Sigmoid colon (tissue), 7 donors: ENCODE data around the gene AQR. TPM values are rescaled to one million over a fixed set of nuclear protein-coding genes. Genes with fewer than 3 reads are reported as not detected.

Source experiments
- DNase-seq: peaks from one replicate; pipeline ENCODE4 v3.0.0-alpha.2; 2019
- H3K27ac ChIP-seq, 4 donors: fragments of 200-600 bp; sonication (generic); one replicate each; pipeline ENCODE4 v1.5.1; 2016 to 2019; ENCODE audit warnings: mild to moderate bottlenecking in 1 of 4
- H3K27me3 ChIP-seq, 3 donors: fragments of 200-600 bp; sonication (generic); one replicate each; pipeline ENCODE4 v1.5.1; 2019; ENCODE audit warnings: mild to moderate bottlenecking in 1 of 3
- H3K36me3 ChIP-seq, 4 donors: fragments of 200-600 bp; sonication (generic); one replicate each; pipeline ENCODE4 v1.5.1; 2016 to 2019
- H3K4me1 ChIP-seq, 4 donors: fragments of 200-600 bp; sonication (generic); one replicate each; pipeline ENCODE4 v1.5.1; 2017 to 2019
- H3K4me3 ChIP-seq, 4 donors: fragments of 200-600 bp; sonication (generic); one replicate each; pipeline ENCODE4 v1.5.1; 2017 to 2019; ENCODE audit warnings: mild to moderate bottlenecking in 2 of 4, moderate library complexity in 1 of 4
- H3K9me3 ChIP-seq, 4 donors: fragments of 200-600 bp in 3 of 4; sonication (generic) in 3 of 4; one replicate each; pipeline versions ENCODE4 v1.5.1 to v1.6.1; 2013 to 2019
- EP300 ChIP-seq, 4 donors: sonication (generic); formaldehyde crosslinking; IDR thresholded peaks; one replicate each; pipeline ENCODE4 v1.6.1; 2017; ENCODE audit warnings: antibody characterized with exemption in 4 of 4
- POLR2A ChIP-seq, 2 donors: fragments of 450-650 bp; IDR thresholded peaks; one replicate each; pipeline ENCODE4 v1.6.1; 2016; ENCODE audit warnings: antibody characterized with exemption in 2 of 2, mild to moderate bottlenecking in 2 of 2, moderate library complexity in 2 of 2
- POLR2AphosphoS5 ChIP-seq, 4 donors: sonication (generic); formaldehyde crosslinking; IDR thresholded peaks; one replicate each; pipeline ENCODE4 v1.6.1; 2017; ENCODE audit warnings: antibody characterized with exemption in 4 of 4
- WGBS, 2 donors: extraction: QIAGEN DNeasy Blood & Tissue Kit; methylation state at CpG; one replicate each; pipeline ENCODE4 v1.1.7; 2013; 5-methylcytosine and 5-hydroxymethylcytosine counted together
- intact Hi-C: fragments of 100-400 bp; cut with DNase I; formaldehyde crosslinking; loops from one replicate; pipeline ENCODE4 v1.15.1; 2023
- polyA plus RNA-seq, 3 donors: library from polyadenylated mRNA; stranded (reverse); fragments of 200-250 nt; gene quantifications; one replicate each; pipeline ENCODE4 v1.2.3, GENCODE V29; 2013
- total RNA-seq, 4 donors: library from RNA; depleted of rRNA; stranded (reverse); fragments of >200 nt; gene quantifications; one replicate each; pipeline ENCODE4 v1.1.0, GENCODE V29; 2016
- TF ChIP-seq, protein P1 (sequence below), 4 experiments: fragments of 450-650 bp in 3 of 4; fragments of 200-600 bp in 1 of 4; IDR thresholded peaks; one replicate each; pipeline ENCODE4 v1.5.1; 2016 to 2019; ENCODE audit warnings: antibody characterized with exemption in 4 of 4, mild to moderate bottlenecking in 3 of 4, moderate library complexity in 2 of 4
- donor health status: healthy with polysubstance abuse.
- donor health status: Bipolar disorder and iron deficiency.
- donor health status: healthy.

The AQR gene
- total and polyA plus RNA-seq, 7 donors = 3.7 to 24.2 (median 17.4) TPM

DNA sequence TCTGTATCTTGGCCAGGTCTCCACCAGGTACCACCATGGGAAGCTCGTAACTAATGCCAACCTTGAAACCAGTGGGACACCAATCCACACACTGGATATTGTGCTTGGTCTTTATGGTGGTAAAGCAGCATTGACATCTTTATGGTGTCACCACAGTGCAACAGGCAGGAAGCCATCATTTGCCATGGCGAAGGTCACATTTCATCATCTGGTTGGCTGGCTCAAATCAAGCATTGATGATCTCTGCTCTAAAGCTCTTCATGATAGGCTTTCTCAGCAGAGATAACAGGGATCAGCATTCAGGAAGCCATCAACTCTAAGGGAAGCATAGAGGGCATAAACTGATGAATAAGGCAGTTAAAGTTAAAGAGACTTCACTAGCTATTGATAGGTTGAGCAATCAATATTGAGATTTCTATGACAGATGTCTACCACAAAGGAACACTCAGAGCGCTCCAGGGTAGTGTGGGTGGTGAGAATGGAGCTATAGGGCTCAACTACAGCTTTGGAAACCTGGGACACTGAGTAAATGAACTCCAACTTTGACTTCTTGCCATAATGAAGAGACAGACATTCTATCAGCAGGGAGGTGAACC, 120.1 kb downstream of the AQR start:
- TF ChIP-seq POLR2A (IDR thresholded peaks at IDR 0.05) (no peak), POLR2AphosphoS5 (IDR thresholded peaks at IDR 0.05) (no peak), EP300 (IDR thresholded peaks at IDR 0.05) (no peak)
- TF ChIP-seq, protein P1, sequence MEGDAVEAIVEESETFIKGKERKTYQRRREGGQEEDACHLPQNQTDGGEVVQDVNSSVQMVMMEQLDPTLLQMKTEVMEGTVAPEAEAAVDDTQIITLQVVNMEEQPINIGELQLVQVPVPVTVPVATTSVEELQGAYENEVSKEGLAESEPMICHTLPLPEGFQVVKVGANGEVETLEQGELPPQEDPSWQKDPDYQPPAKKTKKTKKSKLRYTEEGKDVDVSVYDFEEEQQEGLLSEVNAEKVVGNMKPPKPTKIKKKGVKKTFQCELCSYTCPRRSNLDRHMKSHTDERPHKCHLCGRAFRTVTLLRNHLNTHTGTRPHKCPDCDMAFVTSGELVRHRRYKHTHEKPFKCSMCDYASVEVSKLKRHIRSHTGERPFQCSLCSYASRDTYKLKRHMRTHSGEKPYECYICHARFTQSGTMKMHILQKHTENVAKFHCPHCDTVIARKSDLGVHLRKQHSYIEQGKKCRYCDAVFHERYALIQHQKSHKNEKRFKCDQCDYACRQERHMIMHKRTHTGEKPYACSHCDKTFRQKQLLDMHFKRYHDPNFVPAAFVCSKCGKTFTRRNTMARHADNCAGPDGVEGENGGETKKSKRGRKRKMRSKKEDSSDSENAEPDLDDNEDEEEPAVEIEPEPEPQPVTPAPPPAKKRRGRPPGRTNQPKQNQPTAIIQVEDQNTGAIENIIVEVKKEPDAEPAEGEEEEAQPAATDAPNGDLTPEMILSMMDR (IDR thresholded peaks at IDR 0.05) = no peak
- Histone ChIP-seq H3K27me3 (no peaks in the 10 kb centered on the region), H3K27ac (no peak overlapping the region), H3K4me3 (no peak overlapping the region), H3K36me3 (no peaks in the 10 kb centered on the region), H3K9me3 (no peaks in the 10 kb centered on the region), H3K4me1 (peaks cover 0 to 21% (median 10%) of the 10 kb centered on the region in 4 donors)
- intact Hi-C loops = no loop called here
- no peak for DNase-seq
- 94 to 96% methylated on average over 3 of the region's 3 CpGs for WGBS, 2 donors

- H3K4me3 ChIP-seq = no peak overlapping the region
- no peak for DNase-seq
- no peak overlapping the region for H3K27ac ChIP-seq
- intact Hi-C loops = no loop called here
- TF ChIP-seq, protein P1 (IDR thresholded peaks at IDR 0.05) = no peak
- TF ChIP-seq EP300 (IDR thresholded peaks at IDR 0.05) (no peak), POLR2A (IDR thresholded peaks at IDR 0.05) (no peak), POLR2AphosphoS5 (IDR thresholded peaks at IDR 0.05) (no peak)
- no peaks in the 10 kb centered on the region for H3K36me3 ChIP-seq
- H3K9me3 ChIP-seq = no peaks in the 10 kb centered on the region
- H3K4me1 ChIP-seq = peaks cover 0 to 3% (median 1%) of the 10 kb centered on the region in 4 donors
- H3K27me3 ChIP-seq = no peaks in the 10 kb centered on the region
- WGBS, 2 donors = 85% methylated on average over 1 of the region's 1 CpG
Measured at GRCh38 chr15:34847598-34847997, 121.9 kb downstream of the AQR start.

GRCh38 chr15:34841262-34841725, 128.2 kb downstream of the AQR start:
- intact Hi-C loops = no loop called here

DNA sequence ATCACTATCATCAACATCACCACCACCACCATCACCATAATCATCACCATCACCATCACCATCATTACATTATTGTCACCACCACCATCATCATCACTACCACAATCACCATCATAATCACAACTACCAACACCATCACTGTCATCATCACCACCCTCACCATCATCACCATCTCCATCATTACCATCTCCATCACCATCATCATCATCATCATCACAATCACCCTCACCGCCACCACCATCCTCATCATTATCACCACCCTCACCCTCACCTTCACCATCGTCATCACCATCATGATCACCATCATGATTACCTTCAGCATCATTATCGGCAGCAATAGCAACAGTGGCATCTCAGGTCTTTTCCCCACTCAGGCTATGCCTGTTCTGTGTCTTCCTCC, 131.3 kb downstream of the AQR start:
- Histone ChIP-seq H3K36me3 (no peaks in the 10 kb centered on the region), H3K4me1 (peaks cover 0 to 16% (median 9%) of the 10 kb centered on the region in 4 donors), H3K27me3 (no peaks in the 10 kb centered on the region), H3K9me3 (no peaks in the 10 kb centered on the region), H3K27ac (no peak overlapping the region), H3K4me3 (no peak overlapping the region)
- intact Hi-C loops = no loop called here
- no peak for TF ChIP-seq POLR2A (IDR thresholded peaks at IDR 0.05)
- DNase-seq = no peak
- 94 to 95% methylated on average over 3 of the region's 3 CpGs for WGBS, 2 donors

More at GRCh38 chr15:34841262-34841725, 128.2 kb downstream of the AQR start:
- Histone ChIP-seq H3K27ac (no peak overlapping the region), H3K9me3 (no peaks in the 10 kb centered on the region), H3K4me3 (no peak overlapping the region), H3K4me1 (peaks cover 0 to 16% (median 9%) of the 10 kb centered on the region in 4 donors), H3K36me3 (no peaks in the 10 kb centered on the region), H3K27me3 (no peaks in the 10 kb centered on the region)
- no peak for TF ChIP-seq POLR2A (IDR thresholded peaks at IDR 0.05)
- no peak for TF ChIP-seq EP300 (IDR thresholded peaks at IDR 0.05)
- TF ChIP-seq, protein P1 (IDR thresholded peaks at IDR 0.05) = no peak
- no peak for TF ChIP-seq POLR2AphosphoS5 (IDR thresholded peaks at IDR 0.05)
- no peak for DNase-seq

DNA sequence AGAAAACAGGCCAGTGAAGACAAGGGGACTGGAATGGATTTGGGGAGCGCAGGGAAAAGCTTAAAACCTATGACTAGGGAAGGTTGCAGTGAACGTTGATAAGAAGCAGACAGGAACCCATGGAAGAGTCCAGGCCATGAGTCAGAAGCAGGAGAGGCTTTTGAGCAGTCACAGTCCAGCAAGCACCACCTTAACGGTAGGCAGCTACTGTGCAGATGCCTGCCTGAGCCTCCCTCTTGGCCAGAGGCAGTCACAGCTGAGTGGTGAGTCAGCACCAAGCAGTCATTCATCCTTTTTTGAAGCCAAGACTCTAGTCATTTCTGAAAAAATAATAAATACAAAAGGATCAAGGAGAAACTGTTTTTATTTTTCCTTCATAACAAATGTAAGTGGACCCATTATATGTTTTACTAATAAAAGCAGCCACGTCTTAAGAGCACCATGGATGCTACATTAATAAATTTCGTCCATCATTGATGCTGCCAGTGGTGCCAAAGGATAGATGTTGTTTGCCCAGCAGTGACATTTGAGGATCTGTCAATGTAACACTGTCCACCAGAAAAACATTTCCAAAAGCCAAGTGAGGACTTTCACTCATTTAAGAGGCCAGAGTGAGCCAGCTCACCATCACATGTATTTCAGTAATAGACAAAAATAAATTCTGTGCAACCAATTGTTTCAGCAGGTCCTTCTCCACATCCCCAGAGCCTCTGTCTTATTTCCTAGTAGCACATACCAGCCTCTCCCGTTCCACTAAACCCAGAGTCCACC, 132.1 kb downstream of the AQR start:
- Histone ChIP-seq H3K27me3 (no peaks in the 10 kb centered on the region), H3K4me1 (peaks cover 0 to 16% (median 9%) of the 10 kb centered on the region in 4 donors), H3K27ac (peak overlapping the region in 1 of 4 donors; percentile 6), H3K4me3 (no peak overlapping the region), H3K9me3 (no peaks in the 10 kb centered on the region), H3K36me3 (no peaks in the 10 kb centered on the region)
- 72 to 78% methylated on average over 6 of the region's 6 CpGs for WGBS, 2 donors
- intact Hi-C loops = no loop called here
- TF ChIP-seq POLR2A (IDR thresholded peaks at IDR 0.05) (no peak), POLR2AphosphoS5 (IDR thresholded peaks at IDR 0.05) (peak in 3 of 4 donors; percentile 35 to 52 (median 51)), EP300 (IDR thresholded peaks at IDR 0.05) (no peak)
- DNase-seq = no peak
